Immature natural killer cell (primary cell): Measurements from ENCODE around the gene CROCC. TPM values are rescaled to one million over a fixed set of nuclear protein-coding genes. Genes with fewer than 3 reads are reported as not detected.
"Not testable (repeated sequence)": the region's sequence is repeated elsewhere in the genome, so short reads cannot be mapped to it uniquely, and the experiment has no call there.

Experiments used
- DNase-seq, 3 donors: peaks; one replicate each; pipeline ENCODE4 v3.0.0; 2022; ENCODE audit warnings: mixed read lengths in 1 of 3
- H3K27ac Mint-ChIP-seq, 6 donors: one replicate each; pipeline ENCODE4 v1.8.0; 2020; ENCODE audit warnings: mixed read lengths in 6 of 6, mild to moderate bottlenecking in 5 of 6, inconsistent platforms in 4 of 6, moderate library complexity in 3 of 6
- H3K27me3 Mint-ChIP-seq, 3 donors: one replicate each; pipeline ENCODE4 v1.8.0; 2020 to 2021; ENCODE audit warnings: low read depth in 3 of 3, mild to moderate bottlenecking in 3 of 3, mixed read lengths in 3 of 3, moderate library complexity in 3 of 3, inconsistent platforms in 1 of 3
- H3K36me3 Mint-ChIP-seq, 3 donors: one replicate each; pipeline ENCODE4 v1.8.0; 2020; ENCODE audit warnings: mixed read lengths in 3 of 3, inconsistent platforms in 2 of 3, mild to moderate bottlenecking in 2 of 3
- H3K4me1 Mint-ChIP-seq, 2 donors: one replicate each; pipeline ENCODE4 v1.8.0; 2020; ENCODE audit warnings: inconsistent platforms in 2 of 2, mild to moderate bottlenecking in 2 of 2, mixed read lengths in 2 of 2, moderate library complexity in 1 of 2
- H3K4me3 Mint-ChIP-seq, 5 donors: one replicate each; pipeline ENCODE4 v1.8.0; 2020; ENCODE audit warnings: mild to moderate bottlenecking in 5 of 5, mixed read lengths in 5 of 5, inconsistent platforms in 3 of 5, moderate library complexity in 3 of 5
- H3K9me3 Mint-ChIP-seq, 6 donors: one replicate each; pipeline ENCODE4 v1.8.0; 2020; ENCODE audit warnings: mild to moderate bottlenecking in 6 of 6, mixed read lengths in 6 of 6, inconsistent platforms in 4 of 6, moderate library complexity in 3 of 6
- polyA plus RNA-seq, 3 donors: library from polyadenylated mRNA; unstranded; fragments of 300-500 nt; fragmentation: Illumina TruSeq; gene quantifications; one replicate each; pipeline ENCODE4 v1.2.3, GENCODE V29; 2021

CROCC gene
- polyA plus RNA-seq, 3 donors from 2014 or later = 0.35 to 6.5 (median 5.4) TPM

DNA sequence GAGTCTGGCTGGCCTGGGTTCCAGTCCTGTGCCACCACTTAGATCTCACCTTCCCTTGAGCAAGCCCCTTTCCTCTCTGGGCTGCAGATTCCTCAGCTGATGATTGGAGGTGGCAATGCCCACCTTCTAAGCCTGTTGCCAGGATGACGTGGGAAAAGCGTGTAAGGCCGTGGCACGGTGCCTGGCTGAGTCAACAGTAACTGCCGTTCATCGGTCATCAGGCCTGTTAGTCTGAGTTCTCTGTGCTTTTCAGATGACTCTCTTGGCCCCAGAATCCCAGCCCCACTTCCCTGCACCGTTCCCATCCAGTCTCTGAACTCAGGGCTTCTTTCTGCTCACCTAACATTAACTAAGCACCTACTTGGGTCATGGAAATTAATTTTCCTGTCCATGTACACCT is 27.3 kb downstream of the CROCC start:
- not testable (repeated sequence) for H3K27ac Mint-ChIP-seq, H3K4me3 Mint-ChIP-seq, H3K27me3 Mint-ChIP-seq, DNase-seq, H3K4me1 Mint-ChIP-seq, H3K9me3 Mint-ChIP-seq, H3K36me3 Mint-ChIP-seq

DNA sequence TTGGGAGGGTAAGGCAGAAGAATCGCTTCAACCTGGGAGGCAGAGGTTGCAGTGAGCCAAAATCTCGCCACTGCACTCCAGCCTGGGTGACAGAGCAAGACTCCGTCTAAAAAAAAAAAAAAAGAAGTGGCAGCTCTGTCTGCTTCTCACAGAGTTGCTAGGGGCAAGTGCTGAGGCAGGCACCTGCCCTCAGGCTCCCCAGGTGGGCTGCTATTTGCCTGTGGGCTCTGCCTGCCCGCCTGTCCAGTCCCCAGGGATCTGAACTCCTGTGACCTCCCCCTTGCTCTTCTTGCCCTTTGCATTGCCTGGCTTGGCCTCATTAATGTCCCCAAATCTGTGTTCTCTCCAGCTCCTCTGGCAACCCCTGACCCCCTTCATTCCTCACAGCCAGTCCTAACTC is 30.6 kb downstream of the CROCC start:
- H3K36me3 Mint-ChIP-seq, H3K4me1 Mint-ChIP-seq, H3K9me3 Mint-ChIP-seq, H3K27ac Mint-ChIP-seq, H3K4me3 Mint-ChIP-seq, DNase-seq, H3K27me3 Mint-ChIP-seq: not testable (repeated sequence)

DNA sequence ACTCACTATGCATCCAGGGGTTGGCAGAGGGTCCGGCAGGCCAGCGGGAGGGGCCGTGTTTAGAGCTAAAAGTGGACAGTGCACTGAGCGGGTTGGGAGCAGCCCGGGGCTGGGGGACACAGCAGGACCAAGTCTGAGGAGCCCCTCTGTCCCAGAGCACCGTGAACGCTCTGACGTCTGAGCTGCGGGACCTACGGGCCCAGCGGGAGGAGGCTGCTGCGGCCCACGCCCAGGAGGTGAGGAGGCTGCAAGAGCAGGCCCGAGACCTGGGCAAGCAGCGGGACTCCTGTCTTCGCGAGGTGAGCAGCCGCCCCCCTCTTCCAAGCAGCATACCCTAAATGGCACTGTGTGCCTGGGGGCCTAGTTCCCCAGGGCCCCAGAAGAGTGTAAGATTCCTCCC is 32.8 kb downstream of the CROCC start:
- no peaks in the 10 kb centered on the region for H3K36me3 Mint-ChIP-seq
- H3K27me3 Mint-ChIP-seq = no peaks in the 10 kb centered on the region
- H3K4me3 Mint-ChIP-seq = no peak overlapping the region
- no peak for DNase-seq
- no peaks in the 10 kb centered on the region for H3K9me3 Mint-ChIP-seq
- H3K27ac Mint-ChIP-seq = no peak overlapping the region
- H3K4me1 Mint-ChIP-seq = no peaks in the 10 kb centered on the region

DNA sequence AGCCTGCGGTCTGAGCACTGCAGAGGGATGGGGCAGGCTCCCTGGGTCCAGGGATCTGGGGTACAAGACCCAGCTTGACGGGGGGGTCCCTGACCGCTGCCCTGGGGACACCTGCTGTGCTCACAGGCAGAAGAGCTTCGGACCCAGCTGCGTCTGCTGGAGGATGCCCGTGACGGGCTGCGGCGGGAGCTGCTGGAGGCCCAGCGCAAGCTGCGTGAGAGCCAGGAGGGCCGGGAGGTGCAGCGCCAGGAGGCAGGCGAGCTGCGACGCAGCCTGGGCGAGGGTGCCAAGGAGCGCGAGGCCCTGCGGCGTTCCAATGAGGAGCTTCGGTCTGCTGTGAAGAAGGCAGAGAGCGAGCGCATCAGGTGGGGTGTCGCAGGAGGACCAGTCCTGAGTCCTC is 33.5 kb downstream of the CROCC start:
- Mint-ChIP-seq H3K4me1 (peaks cover 1 to 3% of the 10 kb centered on the region in 2 donors), H3K9me3 (no peaks in the 10 kb centered on the region), H3K36me3 (no peaks in the 10 kb centered on the region), H3K27ac (no peak overlapping the region), H3K4me3 (no peak overlapping the region), H3K27me3 (no peaks in the 10 kb centered on the region)
- DNase-seq = no peak

DNA sequence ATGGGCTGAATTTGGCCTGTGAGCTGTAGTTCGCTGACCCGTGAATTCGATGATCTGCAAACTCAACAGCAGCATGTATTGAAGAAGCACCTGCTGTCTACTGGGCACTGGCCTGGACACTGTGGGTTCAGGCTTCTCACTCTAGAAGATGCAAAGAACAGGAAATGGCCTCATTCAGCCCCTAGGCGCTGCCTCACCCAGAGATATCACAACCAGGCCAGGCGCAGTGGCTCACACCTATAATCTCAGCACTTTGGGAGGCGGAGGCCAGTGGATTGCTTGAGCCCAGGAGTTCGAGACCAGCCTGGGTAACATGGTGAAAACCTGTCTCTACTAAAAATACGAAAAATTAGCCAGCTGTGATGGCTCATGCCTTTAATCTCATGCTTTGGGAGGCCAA is 35.0 kb downstream of the CROCC start:
- H3K36me3 Mint-ChIP-seq = no peaks in the 10 kb centered on the region
- H3K9me3 Mint-ChIP-seq = no peaks in the 10 kb centered on the region
- no peaks in the 10 kb centered on the region for H3K27me3 Mint-ChIP-seq
- peak overlapping the region in 1 of 6 donors; percentile 34 for H3K27ac Mint-ChIP-seq
- H3K4me3 Mint-ChIP-seq = no peak overlapping the region
- DNase-seq = no peak
- H3K4me1 Mint-ChIP-seq = peaks cover 12 to 14% of the 10 kb centered on the region in 2 donors

DNA sequence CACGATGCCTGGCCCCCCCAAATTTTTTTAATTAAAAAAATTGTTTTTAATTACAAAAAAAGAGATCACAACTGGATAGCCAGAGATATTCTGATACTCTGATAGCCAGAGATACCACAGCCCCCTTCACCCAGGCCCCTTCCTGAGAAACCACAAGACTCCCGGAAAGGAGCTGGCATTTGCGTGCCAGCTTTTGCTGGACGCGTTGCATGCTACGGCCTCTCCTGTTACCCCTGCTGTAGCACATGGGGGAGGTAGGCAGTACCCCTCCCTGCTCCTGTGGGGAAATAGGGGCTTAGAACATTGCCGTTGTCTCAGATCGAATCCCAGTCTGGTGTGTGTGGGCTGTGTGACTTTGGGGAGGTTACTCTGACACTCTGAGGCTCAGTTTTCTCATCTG is 36.0 kb downstream of the CROCC start:
- Mint-ChIP-seq H3K4me1 (peaks cover 13 to 16% of the 10 kb centered on the region in 2 donors), H3K27me3 (no peaks in the 10 kb centered on the region), H3K36me3 (no peaks in the 10 kb centered on the region), H3K9me3 (no peaks in the 10 kb centered on the region), H3K4me3 (no peak overlapping the region), H3K27ac (no peak overlapping the region)
- no peak for DNase-seq

DNA sequence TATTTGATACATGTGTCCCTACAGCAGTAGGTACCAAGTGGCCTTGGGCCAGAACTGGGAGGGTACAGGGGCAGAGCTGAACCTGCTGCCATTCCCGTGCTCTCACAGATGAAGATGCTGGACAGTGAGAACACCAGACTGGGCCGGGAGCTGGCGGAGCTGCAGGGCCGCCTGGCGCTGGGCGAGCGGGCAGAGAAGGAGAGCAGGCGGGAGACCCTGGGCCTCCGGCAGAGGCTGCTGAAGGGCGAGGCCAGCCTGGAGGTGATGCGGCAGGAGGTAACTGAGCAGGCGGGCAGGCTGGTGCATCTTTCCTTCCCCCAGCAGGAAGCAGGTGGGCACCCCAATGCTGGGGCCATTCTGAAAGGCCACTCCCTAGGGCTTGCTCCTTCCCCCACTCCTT is 36.7 kb downstream of the CROCC start:
- Mint-ChIP-seq H3K9me3 (no peaks in the 10 kb centered on the region), H3K27me3 (no peaks in the 10 kb centered on the region), H3K4me3 (no peak overlapping the region), H3K27ac (no peak overlapping the region), H3K36me3 (no peaks in the 10 kb centered on the region), H3K4me1 (peaks cover 13 to 16% of the 10 kb centered on the region in 2 donors)
- DNase-seq = no peak

DNA sequence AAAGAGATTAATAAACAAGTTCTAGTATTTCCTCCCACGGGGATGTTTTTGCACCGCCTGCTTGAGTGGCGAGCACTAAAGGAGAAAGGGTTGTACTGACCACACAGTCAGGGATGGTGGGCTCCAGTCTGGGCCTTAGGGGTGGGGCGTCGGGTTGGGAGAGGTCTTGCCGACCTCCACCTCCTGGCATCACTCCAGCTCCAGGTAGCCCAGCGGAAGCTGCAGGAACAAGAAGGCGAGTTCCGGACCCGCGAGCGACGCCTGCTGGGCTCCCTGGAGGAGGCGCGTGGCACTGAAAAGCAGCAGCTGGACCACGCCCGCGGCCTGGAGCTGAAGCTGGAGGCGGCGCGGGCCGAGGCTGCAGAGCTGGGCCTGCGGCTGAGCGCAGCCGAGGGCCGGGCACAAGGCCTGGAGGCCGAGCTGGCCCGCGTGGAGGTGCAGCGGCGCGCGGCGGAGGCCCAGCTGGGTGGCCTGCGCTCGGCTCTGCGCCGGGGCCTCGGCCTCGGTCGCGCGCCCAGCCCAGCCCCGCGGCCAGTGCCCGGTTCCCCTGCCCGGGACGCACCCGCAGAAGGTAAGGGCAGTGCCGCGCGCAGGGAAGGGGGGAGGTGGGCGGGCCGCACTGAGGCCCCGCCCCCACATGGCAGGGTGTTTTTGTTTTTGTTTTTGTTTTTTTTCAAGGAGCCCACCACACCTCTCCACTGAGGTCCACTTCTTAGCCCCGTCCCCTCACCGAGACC is 39.0 kb downstream of the CROCC start:
- Mint-ChIP-seq H3K27ac (peak overlapping the region; percentile 12 to 80 (median 70)), H3K4me3 (peak overlapping the region; percentile 74 to 86 (median 84)), H3K27me3 (peaks cover 0 to 3% (median 0%) of the 10 kb centered on the region in 3 donors), H3K9me3 (no peaks in the 10 kb centered on the region), H3K4me1 (peaks cover 13 to 16% of the 10 kb centered on the region in 2 donors), H3K36me3 (peaks cover 0 to 6% (median 0%) of the 10 kb centered on the region in 3 donors)
- peak; percentile 65 to 70 (median 70) for DNase-seq

DNA sequence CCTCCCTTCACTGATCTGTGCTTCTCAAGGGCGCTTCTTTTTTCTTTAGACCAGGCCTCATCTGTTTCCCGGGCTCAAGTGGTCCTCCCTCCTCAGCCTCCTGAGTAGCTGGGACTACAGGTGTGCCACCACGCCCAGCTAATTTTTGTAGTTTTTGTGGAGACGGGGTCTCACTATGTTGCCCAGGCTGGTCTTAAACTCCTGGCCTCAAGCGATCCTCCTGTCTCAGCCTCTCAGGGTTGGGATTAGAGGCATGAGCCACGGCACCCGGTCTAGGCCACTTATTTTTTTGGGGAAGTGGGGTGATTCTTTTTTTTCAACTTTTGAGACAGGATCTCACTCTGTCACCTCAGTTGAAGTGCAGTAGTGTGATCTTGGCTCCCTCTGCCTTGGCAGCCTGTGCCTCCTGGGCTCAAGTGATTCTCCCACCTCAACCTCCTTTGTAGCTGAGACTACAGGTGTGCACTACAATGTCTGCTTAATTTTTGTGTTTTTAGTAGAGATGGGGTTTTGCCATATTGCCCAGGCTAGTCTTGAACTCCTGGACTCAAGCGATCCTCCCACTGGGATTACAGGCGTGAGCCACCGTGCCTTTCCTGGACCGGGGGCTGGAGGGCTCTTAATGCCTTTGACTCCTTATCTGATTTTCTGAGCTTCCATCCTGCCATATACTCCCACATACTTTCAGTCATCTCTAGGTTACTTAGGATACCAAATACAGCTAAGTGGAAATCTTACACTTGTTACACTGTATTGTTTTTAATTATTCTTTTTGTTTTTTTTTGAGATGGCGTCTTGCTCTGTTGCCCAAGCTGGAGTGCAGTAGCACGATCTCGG is 39.8 kb downstream of the CROCC start:
- no peak for DNase-seq
- Mint-ChIP-seq H3K27ac (peak overlapping the region in 4 of 6 donors; percentile 21 to 55 (median 36)), H3K27me3 (peaks cover 0 to 3% (median 0%) of the 10 kb centered on the region in 3 donors), H3K9me3 (no peaks in the 10 kb centered on the region), H3K4me3 (peak overlapping the region; percentile 73 to 81 (median 74)), H3K4me1 (peaks cover 13 to 16% of the 10 kb centered on the region in 2 donors), H3K36me3 (peaks cover 0 to 6% (median 0%) of the 10 kb centered on the region in 3 donors)

DNA sequence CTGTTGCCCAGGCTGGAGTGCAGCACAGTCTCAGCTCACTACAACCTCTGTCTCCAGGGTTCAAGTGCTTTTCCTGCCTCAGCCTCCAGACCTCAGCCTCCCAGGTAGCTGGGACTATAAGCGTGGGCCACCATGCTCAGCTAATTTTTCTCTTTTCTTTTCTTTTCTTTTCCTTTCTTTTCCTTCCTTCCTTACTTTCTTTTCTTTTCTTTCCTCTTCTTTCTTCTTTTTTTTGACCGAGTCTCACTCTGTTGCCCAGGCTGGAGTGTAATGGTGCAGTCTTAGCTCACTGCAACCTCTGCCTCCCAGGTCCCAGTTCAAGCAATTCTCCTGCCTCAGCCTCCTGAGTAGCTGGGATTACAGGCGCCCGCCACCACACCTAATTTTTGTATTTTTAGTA is 42.4 kb downstream of the CROCC start:
- not testable (repeated sequence) for DNase-seq, H3K4me3 Mint-ChIP-seq, H3K9me3 Mint-ChIP-seq, H3K27me3 Mint-ChIP-seq, H3K27ac Mint-ChIP-seq
- Mint-ChIP-seq H3K4me1 (peaks cover 13 to 16% of the 10 kb centered on the region in 2 donors), H3K36me3 (peaks cover 0 to 11% (median 5%) of the 10 kb centered on the region in 3 donors)

DNA sequence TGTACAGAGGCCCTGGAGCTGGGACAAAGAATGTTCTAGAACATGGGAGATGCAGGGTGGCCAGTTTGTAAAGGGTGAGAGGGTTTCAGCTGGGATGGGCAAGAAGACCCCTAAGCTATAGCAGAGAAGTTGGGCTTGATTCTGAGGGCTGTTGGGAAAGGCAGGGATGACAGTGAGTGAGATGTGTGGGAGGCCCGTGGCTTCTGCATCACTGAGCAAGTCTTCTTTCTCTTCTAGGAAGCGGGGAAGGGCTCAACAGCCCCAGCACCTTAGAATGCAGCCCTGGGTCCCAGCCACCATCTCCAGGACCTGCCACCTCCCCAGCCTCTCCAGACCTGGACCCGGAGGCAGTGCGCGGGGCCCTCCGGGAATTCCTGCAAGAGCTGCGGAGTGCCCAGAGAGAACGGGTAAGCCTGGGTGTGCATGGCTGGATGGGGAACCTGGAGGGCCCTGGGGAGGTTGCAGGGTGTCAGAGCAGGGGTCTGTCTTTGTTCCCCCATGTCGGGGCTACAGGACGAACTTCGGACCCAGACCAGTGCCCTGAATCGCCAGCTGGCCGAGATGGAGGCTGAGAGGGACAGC is 43.8 kb downstream of the CROCC start:
- no peaks in the 10 kb centered on the region for H3K9me3 Mint-ChIP-seq
- H3K27ac Mint-ChIP-seq = peak overlapping the region in 1 of 6 donors; percentile 24

DNA sequence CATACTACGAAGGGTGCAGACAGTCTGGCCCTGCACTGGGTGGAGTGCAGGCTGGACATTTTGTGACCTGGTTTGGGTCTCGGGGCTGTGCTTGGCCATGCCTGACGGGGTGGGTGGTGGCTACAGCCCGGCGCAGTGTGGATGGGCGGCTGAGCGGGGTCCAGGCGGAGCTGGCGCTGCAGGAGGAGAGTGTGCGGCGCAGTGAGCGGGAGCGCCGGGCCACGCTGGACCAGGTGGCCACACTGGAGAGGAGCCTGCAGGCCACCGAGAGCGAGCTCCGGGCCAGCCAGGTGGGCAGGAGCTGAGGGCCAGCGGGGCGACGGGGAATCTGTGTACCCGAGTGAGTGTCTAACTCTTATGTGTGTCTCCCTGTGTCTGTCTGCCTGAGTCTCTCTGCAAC is 44.6 kb downstream of the CROCC start:
- H3K27me3 Mint-ChIP-seq = peaks cover 0 to 5% (median 0%) of the 10 kb centered on the region in 3 donors
- H3K4me1 Mint-ChIP-seq = peaks cover 6 to 8% of the 10 kb centered on the region in 2 donors
- H3K4me3 Mint-ChIP-seq = no peak overlapping the region
- H3K9me3 Mint-ChIP-seq = no peaks in the 10 kb centered on the region
- H3K36me3 Mint-ChIP-seq = peaks cover 0 to 11% (median 5%) of the 10 kb centered on the region in 3 donors
- no peak overlapping the region for H3K27ac Mint-ChIP-seq
- no peak for DNase-seq

More for the DNA sequence above, 43.8 kb downstream of the CROCC start:
- peaks cover 8 to 10% of the 10 kb centered on the region in 2 donors for H3K4me1 Mint-ChIP-seq
- peaks cover 0 to 5% (median 0%) of the 10 kb centered on the region in 3 donors for H3K27me3 Mint-ChIP-seq
- H3K4me3 Mint-ChIP-seq = no peak overlapping the region
- no peak for DNase-seq
- H3K36me3 Mint-ChIP-seq = peaks cover 0 to 11% (median 5%) of the 10 kb centered on the region in 3 donors

DNA sequence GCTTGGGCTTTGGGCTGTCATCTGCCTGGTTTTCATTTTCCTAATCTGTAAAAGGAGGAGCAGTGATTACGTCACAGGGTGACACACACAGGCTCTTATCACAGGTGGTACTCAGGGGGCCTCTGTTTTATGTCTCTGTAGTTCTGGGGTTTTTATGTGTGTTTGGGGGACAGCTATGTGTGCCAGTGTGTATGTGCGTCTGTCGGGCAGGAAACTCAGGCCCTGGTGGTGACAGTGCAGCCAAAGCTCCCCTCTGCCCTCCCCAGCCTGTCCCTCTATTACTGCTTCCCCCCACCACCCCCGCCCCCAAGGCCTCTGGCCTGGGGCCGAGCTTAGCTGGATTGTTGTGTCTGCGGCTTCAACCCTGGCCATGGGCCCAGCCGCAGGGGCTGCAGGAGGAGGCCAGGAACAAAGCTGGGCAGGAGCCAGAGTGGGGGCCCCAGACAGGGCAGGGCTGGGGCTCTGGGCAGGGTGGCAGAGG is 45.4 kb downstream of the CROCC start:
- no peak for DNase-seq
- Mint-ChIP-seq H3K4me3 (no peak overlapping the region), H3K27ac (no peak overlapping the region), H3K27me3 (peaks cover 0 to 5% (median 0%) of the 10 kb centered on the region in 3 donors), H3K36me3 (peaks cover 0 to 11% (median 5%) of the 10 kb centered on the region in 3 donors), H3K4me1 (no peaks in the 10 kb centered on the region), H3K9me3 (no peaks in the 10 kb centered on the region)

DNA sequence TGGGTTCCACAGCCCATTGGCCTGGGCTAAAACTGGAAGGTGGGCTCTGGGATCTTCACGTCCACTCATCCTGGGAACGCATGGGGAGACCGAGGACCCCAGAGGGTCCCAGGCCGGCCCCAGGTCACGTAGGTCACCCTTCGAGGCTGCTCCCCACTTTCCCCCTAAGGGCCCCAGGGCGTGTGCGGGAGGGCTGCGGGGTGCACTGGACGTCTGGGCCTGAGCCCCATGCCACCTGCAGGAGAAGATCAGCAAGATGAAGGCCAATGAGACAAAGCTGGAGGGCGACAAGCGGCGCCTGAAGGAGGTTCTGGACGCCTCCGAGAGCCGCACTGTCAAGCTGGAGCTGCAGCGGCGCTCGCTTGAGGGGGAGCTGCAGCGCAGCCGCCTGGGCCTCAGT is 46.2 kb downstream of the CROCC start:
- H3K27me3 Mint-ChIP-seq = peaks cover 0 to 5% (median 0%) of the 10 kb centered on the region in 3 donors
- no peak for DNase-seq
- no peaks in the 10 kb centered on the region for H3K9me3 Mint-ChIP-seq
- no peaks in the 10 kb centered on the region for H3K4me1 Mint-ChIP-seq
- H3K27ac Mint-ChIP-seq = no peak overlapping the region
- H3K36me3 Mint-ChIP-seq = peaks cover 0 to 11% (median 5%) of the 10 kb centered on the region in 3 donors
- H3K4me3 Mint-ChIP-seq = no peak overlapping the region
